Limb (tissue), 2 donors: ENCODE results near the gene OTOL1.

Source experiments
- DNase-seq, 2 donors: peaks; one replicate each; pipeline ENCODE4 v3.0.0-alpha.2; 2016; ENCODE audit errors: extremely low spot score in 2 of 2

Gene OTOL1

DNA sequence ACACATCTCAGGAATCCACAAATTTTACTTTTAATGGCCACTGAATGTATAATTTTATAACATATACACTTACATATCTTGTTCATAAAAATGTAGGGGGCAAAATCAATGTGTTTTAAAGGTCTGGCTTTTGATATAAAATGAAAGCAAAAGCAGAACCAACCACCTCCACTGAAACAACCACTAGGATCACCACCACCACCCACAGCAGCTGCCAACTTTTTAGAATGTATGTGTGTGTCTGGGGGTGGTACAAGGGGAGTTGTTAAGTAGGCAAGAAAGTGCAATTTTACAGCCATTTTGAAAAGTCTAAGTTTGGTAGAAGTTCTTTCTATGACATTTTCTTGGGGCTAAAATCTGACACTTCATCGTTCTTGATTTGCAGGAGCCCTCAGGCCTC lies 44.0 kb downstream of the OTOL1 start:
- no peak for DNase-seq

DNA sequence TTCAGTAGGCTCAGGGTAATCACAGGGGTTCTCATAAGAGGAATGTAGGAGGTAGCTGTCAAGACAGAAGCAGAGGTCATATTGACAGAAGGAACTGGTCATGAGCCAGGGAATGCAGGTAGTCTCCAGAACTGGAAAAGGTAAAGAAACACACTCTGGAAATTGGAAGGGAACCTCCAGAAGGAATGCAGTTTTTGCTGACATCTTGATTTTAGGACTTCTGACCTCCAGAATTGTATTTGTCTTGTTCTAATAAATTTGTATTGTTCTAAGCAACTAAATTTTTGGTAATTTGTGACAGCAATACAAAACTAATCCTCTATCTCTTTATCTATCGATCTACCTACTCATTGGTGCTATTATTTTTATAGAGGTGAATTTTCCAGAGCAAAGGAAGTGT lies 49.2 kb downstream of the OTOL1 start:
- no peak for DNase-seq

DNA sequence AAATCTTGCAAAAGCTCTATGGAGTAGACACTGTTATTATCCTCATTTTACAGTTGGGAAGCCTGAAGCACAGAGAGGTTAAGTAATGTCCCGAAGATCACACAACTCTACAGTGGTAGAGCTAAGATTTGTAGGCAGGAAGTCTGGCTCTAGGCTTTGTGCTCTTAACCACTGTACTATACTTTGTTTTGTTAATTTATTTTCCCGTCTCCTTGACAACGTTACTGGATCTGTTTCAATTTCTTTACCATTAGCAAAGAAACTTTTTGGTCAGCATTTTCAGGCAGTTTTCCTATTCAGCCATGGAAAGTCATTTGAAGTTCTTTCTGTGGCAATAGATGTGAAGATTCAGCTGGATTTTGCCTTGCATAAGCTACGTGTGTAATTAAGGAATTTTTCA lies 51.7 kb downstream of the OTOL1 start:
- DNase-seq = peak in 1 of 2 donors; percentile 76

DNA sequence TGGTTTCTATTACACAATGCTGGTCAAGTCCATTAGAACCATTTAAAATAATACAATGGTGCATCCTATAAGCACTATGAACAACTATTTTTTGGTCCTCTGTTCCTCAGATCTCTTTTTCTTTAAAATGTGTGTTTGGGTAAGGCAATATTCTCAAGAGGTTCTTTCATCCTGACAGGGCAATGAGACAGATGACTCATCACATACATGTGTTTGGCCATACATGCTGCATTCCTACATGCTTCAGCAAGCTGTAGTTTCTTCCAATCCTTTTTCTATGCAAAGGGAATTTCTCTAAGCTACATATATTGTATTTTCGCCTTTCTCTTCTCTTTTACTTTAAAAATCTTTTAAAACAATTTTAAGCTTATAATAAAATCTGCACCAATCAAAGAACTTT lies 52.7 kb downstream of the OTOL1 start:
- DNase-seq = peak in 1 of 2 donors; percentile 67

DNA sequence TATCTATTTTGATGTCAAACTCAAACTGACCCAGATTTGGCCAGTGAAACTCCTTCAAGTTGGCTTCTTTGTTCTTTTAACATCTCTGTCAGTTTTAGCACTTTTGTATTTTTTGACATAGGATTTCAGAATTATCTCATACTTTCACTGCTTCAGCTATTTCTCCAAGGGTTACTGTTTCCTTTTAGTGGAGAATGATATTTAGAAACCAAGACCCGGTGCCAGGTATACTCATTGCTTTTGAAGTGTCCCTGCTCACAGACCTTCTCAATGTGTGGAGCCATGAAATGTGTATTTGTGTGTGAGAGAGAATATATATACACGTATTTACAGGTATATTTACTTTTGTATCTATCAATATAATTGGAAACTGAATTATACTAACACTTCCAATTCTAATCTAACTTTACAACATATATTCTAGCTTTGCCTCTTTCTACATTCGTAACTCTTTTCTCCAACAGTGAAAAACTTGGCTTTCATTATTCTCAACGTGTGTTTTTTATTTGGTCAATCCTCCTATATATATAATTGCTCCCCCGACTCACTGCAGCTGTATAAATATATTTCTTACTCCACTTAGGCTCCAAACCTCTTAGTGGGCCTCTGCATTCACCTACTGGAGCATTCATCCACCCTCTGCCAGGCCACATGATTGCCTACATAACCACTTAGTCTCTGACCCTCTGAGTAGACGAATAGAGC lies 54.0 kb downstream of the OTOL1 start:
- DNase-seq = no peak

DNA sequence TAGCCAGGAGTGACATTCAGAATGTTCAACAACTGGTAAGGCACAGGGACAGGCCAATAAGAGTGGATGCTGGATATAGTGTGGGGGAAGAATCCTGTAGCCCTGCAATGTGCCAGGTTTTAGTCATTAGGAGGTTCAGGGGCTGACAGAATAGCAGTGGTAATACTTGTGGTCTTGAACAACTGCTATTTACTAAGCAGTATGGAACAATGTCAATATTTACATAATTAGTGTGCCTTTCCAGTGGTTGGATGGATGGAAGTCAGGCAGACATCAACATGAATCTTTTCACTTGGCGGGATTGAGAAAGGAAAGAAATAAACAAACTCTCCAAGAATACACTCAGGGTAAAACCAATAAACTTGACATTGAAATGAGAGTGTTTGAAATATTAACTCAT lies 55.1 kb downstream of the OTOL1 start:
- no peak for DNase-seq

DNA sequence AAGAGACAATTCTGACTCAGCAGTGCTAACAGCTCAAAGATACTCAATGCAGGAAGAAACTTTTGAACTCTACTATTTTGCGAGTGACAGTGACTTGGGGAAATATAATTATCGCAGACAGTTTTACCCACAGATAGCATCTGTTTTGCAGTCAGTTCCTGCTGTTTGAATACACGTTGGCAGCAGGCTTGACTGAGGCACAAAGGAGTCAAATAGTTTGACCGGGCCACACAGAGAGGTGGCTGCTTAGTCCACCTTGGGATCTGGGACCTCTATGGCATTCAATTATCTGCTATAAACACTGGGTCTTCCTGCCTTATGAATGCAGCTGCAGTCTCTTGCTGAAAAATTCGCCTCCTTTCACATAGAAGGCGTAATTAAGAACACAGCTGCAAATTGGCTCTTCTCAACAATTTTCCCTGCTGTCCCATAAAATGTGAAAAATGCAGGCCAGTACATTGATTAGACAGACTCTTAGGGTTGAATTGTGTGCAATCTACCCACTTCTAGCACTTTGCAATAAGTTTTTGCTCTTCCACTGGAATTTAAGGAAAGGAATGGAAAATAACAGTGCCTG lies 56.5 kb downstream of the OTOL1 start:
- no peak for DNase-seq
